CD14-positive monocyte (primary cell): ENCODE results near the gene ESPNL. TPM values are rescaled to one million over a fixed set of nuclear protein-coding genes. Genes with fewer than 3 reads are reported as not detected.

ENCODE experiments used
- DNase-seq, 3 donors: peaks; one replicate each; pipeline ENCODE4 v3.0.0-alpha.2; 2011 to 2022
- H2AFZ ChIP-seq: 2 replicates; pipeline ENCODE4 v1.6.0; 2012; ENCODE audit warnings: mild to moderate bottlenecking, low read depth, low read length, inconsistent platforms; ENCODE audit not compliant: insufficient read depth, poor library complexity, severe bottlenecking
- H3K27ac ChIP-seq, 2 donors: 1 replicate in 1 of 2; 2 replicates in 1 of 2; pipeline ENCODE4 v1.5.1; 2012 to 2013; ENCODE audit warnings: low read length in 2 of 2, control low read depth in 1 of 2, inconsistent platforms in 1 of 2, low read depth in 1 of 2, mild to moderate bottlenecking in 1 of 2
- H3K27me3 ChIP-seq, 2 donors: one replicate each; pipeline versions ENCODE4 v1.6.0 to v1.6.1; 2011 to 2013; ENCODE audit warnings: low read length in 2 of 2; ENCODE audit not compliant: control insufficient read depth in 2 of 2, insufficient read depth in 2 of 2
- H3K36me3 ChIP-seq, 2 donors: replicated peaks in 1 of 2; 1 replicate in 1 of 2; 2 replicates in 1 of 2; pipeline versions ENCODE4 v1.5.1 to v1.6.1; 2012 to 2013; ENCODE audit warnings: low read length in 2 of 2, control low read depth in 1 of 2, inconsistent platforms in 1 of 2, mild to moderate bottlenecking in 1 of 2; ENCODE audit not compliant: insufficient read depth in 2 of 2, control insufficient read depth in 1 of 2
- H3K4me1 ChIP-seq, 2 donors: 1 replicate in 1 of 2; 2 replicates in 1 of 2; pipeline versions ENCODE4 v1.5.1 to v1.6.1; 2012 to 2013; ENCODE audit warnings: low read length in 2 of 2, control low read depth in 1 of 2, inconsistent platforms in 1 of 2, mild to moderate bottlenecking in 1 of 2, moderate library complexity in 1 of 2; ENCODE audit not compliant: insufficient read depth in 2 of 2, control insufficient read depth in 1 of 2
- H3K4me2 ChIP-seq: replicated peaks from 2 replicates; pipeline ENCODE3; 2012; ENCODE audit warnings: low read length, moderate library complexity, mild to moderate bottlenecking; ENCODE audit not compliant: poor library complexity, severe bottlenecking; ENCODE audit errors: extremely low read depth
- H3K4me3 ChIP-seq, 3 experiments: fragments of 200-600 bp in 1 of 3; sonication (generic) in 1 of 3; replicated peaks in 1 of 3; 1 replicate in 2 of 3; 2 replicates in 1 of 3; pipeline ENCODE4 v1.5.1; 2011 to 2013; ENCODE audit warnings: low read length in 3 of 3, mild to moderate bottlenecking in 3 of 3, control low read depth in 2 of 3, low read depth in 2 of 3, inconsistent platforms in 1 of 3, moderate library complexity in 1 of 3
- H3K79me2 ChIP-seq: 2 replicates; pipeline ENCODE4 v1.6.0; 2012; ENCODE audit warnings: mild to moderate bottlenecking, control low read depth, inconsistent platforms, low read length, moderate library complexity; ENCODE audit not compliant: insufficient read depth
- H3K9ac ChIP-seq: 2 replicates; pipeline ENCODE4 v1.6.0; 2017; ENCODE audit warnings: low read length, mild to moderate bottlenecking; ENCODE audit not compliant: insufficient read depth, poor library complexity, severe bottlenecking
- H3K9me3 ChIP-seq, 2 donors: replicated peaks in 1 of 2; 1 replicate in 1 of 2; 2 replicates in 1 of 2; pipeline versions ENCODE4 v1.5.1 to v1.6.1; 2012 to 2013; ENCODE audit warnings: low read length in 2 of 2, control low read depth in 1 of 2; ENCODE audit not compliant: control insufficient read depth in 1 of 2, insufficient read depth in 1 of 2
- H4K20me1 ChIP-seq: 2 replicates; pipeline ENCODE4 v1.6.0; 2012; ENCODE audit warnings: mild to moderate bottlenecking, low read length, control low read depth, moderate library complexity; ENCODE audit not compliant: insufficient read depth
- H3K27ac Mint-ChIP-seq, 7 donors: one replicate each; pipeline ENCODE4 v1.8.0; 2020; ENCODE audit warnings: mild to moderate bottlenecking in 7 of 7, mixed read lengths in 7 of 7, moderate library complexity in 6 of 7, inconsistent platforms in 2 of 7
- H3K27me3 Mint-ChIP-seq, 3 donors: one replicate each; pipeline ENCODE4 v1.8.0; 2021 to 2022; ENCODE audit warnings: low read depth in 3 of 3, mild to moderate bottlenecking in 3 of 3, mixed read lengths in 3 of 3, moderate library complexity in 3 of 3, inconsistent platforms in 1 of 3
- H3K36me3 Mint-ChIP-seq, 2 donors: one replicate each; pipeline ENCODE4 v1.8.0; 2020; ENCODE audit warnings: mixed read lengths in 2 of 2, inconsistent platforms in 1 of 2, mild to moderate bottlenecking in 1 of 2
- H3K4me1 Mint-ChIP-seq: one replicate; pipeline ENCODE4 v1.8.0; 2020; ENCODE audit warnings: mild to moderate bottlenecking, mixed read lengths
- H3K4me3 Mint-ChIP-seq, 2 donors: one replicate each; pipeline ENCODE4 v1.8.0; 2020; ENCODE audit warnings: mild to moderate bottlenecking in 2 of 2, mixed read lengths in 2 of 2, moderate library complexity in 1 of 2
- H3K9me3 Mint-ChIP-seq, 7 donors: one replicate each; pipeline ENCODE4 v1.8.0; 2020 to 2022; ENCODE audit warnings: mixed read lengths in 7 of 7, mild to moderate bottlenecking in 6 of 7, moderate library complexity in 6 of 7, inconsistent platforms in 2 of 7
- CTCF ChIP-seq: fragments of 200-600 bp; IDR thresholded peaks from one replicate; pipeline ENCODE4 v1.8.0; 2022; ENCODE audit warnings: antibody characterized with exemption, mild to moderate bottlenecking
- WGBS: methylation state at CpG from one replicate; pipeline ENCODE4 v1.1.5; 2013; ENCODE audit warnings: missing lambda C conversion rate; ENCODE audit not compliant: insufficient coverage; 5-methylcytosine and 5-hydroxymethylcytosine counted together
- intact Hi-C, 2 donors: fragments of 100-400 bp; cut with micrococcal nuclease; formaldehyde crosslinking; loops; one replicate each; pipeline versions ENCODE4 v1.15.0 to v1.15.1; 2023
- polyA plus RNA-seq, 3 donors: library from polyadenylated mRNA; depleted of rRNA in 1 of 3; unstranded in 2 of 3; stranded (reverse) in 1 of 3; fragments of 300-500 nt in 2 of 3; fragments of >200 nt in 1 of 3; fragmentation: Illumina TruSeq in 2 of 3; gene quantifications; 1 replicate in 2 of 3; 2 replicates in 1 of 3; pipeline ENCODE4 v1.2.3, GENCODE V29; 2012 to 2021

Gene ESPNL
- polyA plus RNA-seq, 3 donors: not detected

GRCh38 chr2:238142382-238143205 lies 42.5 kb downstream of the ESPNL start:
- WGBS: 93% methylated on average over 25 of the region's 30 CpGs
- peak overlapping the region; percentile 68 for H2AFZ ChIP-seq
- H3K4me1 ChIP-seq: peaks cover 31 to 41% of the 10 kb centered on the region in 2 donors
- no peak overlapping the region for H3K4me3 ChIP-seq
- peaks cover 0 to 3% (median 0%) of the 10 kb centered on the region in 3 donors for H3K27me3 Mint-ChIP-seq
- peak overlapping the region in 1 of 2 donors; percentile 70 for H3K27ac ChIP-seq
- no peaks in the 10 kb centered on the region for H3K27me3 ChIP-seq
- H3K4me2 ChIP-seq: no peak overlapping the region
- no peaks in the 10 kb centered on the region for H3K36me3 Mint-ChIP-seq
- no peak overlapping the region for H3K4me3 Mint-ChIP-seq
- no peaks in the 10 kb centered on the region for H3K79me2 ChIP-seq
- intact Hi-C loops: no loop called here
- no peak for DNase-seq
- no peak for TF ChIP-seq CTCF
- peak overlapping the region in 6 of 7 donors; percentile 4 to 98 (median 90) for H3K27ac Mint-ChIP-seq
- no peaks in the 10 kb centered on the region for H3K9me3 ChIP-seq
- H3K4me1 Mint-ChIP-seq: peaks cover 41% of the 10 kb centered on the region
- H3K9ac ChIP-seq: no peak overlapping the region
- peaks cover 0 to 4% (median 0%) of the 10 kb centered on the region in 7 donors for H3K9me3 Mint-ChIP-seq
- no peaks in the 10 kb centered on the region for H3K36me3 ChIP-seq
- no peaks in the 10 kb centered on the region for H4K20me1 ChIP-seq

GRCh38 chr2:238143239-238143951 lies 43.3 kb downstream of the ESPNL start:
- Mint-ChIP-seq H3K36me3 (no peaks in the 10 kb centered on the region), H3K9me3 (peaks cover 0 to 4% (median 0%) of the 10 kb centered on the region in 7 donors), H3K4me1 (peaks cover 33% of the 10 kb centered on the region), H3K27me3 (peaks cover 0 to 3% (median 0%) of the 10 kb centered on the region in 3 donors), H3K27ac (peak overlapping the region in 1 of 7 donors; percentile 20), H3K4me3 (no peak overlapping the region)
- intact Hi-C loops: no loop called here
- no peak overlapping the region for H3K4me2 ChIP-seq
- no peaks in the 10 kb centered on the region for H3K9me3 ChIP-seq
- 53% methylated on average over 15 of the region's 20 CpGs for WGBS
- no peak overlapping the region for H3K4me3 ChIP-seq
- no peaks in the 10 kb centered on the region for H3K27me3 ChIP-seq
- H4K20me1 ChIP-seq: no peaks in the 10 kb centered on the region
- no peak for TF ChIP-seq CTCF
- H3K79me2 ChIP-seq: no peaks in the 10 kb centered on the region
- peaks cover 23 to 33% of the 10 kb centered on the region in 2 donors for H3K4me1 ChIP-seq
- H2AFZ ChIP-seq: no peak overlapping the region
- no peaks in the 10 kb centered on the region for H3K36me3 ChIP-seq
- peak in 2 of 3 donors; percentile 8 to 61 for DNase-seq
- no peak overlapping the region for H3K27ac ChIP-seq
- H3K9ac ChIP-seq: no peak overlapping the region
